Tibial artery (tissue), 4 donors: ENCODE results near the gene SLC34A1.

Experiments used
- DNase-seq, 2 donors: peaks; one replicate each; pipeline ENCODE4 v3.0.0-alpha.2; 2019
- H3K27ac ChIP-seq, 2 donors: fragments of 200-600 bp; sonication (generic) in 1 of 2; 1 replicate in 1 of 2; 2 replicates in 1 of 2; pipeline ENCODE4 v1.5.1; 2018 to 2019; ENCODE audit warnings: mild to moderate bottlenecking in 1 of 2
- H3K27me3 ChIP-seq, 2 donors: fragments of 200-600 bp; sonication (generic) in 1 of 2; one replicate each; pipeline versions ENCODE4 v1.5.1 to v1.6.0; 2016 to 2019
- H3K36me3 ChIP-seq, 3 donors: fragments of 200-600 bp; sonication (generic) in 2 of 3; one replicate each; pipeline ENCODE4 v1.5.1; 2016 to 2019; ENCODE audit warnings: mild to moderate bottlenecking in 2 of 3
- H3K4me1 ChIP-seq, 4 donors: fragments of 200-600 bp; sonication (generic) in 2 of 4; 1 replicate in 3 of 4; 2 replicates in 1 of 4; pipeline ENCODE4 v1.5.1; 2016 to 2019
- H3K4me3 ChIP-seq, 2 donors: fragments of 200-600 bp; sonication (generic) in 1 of 2; 1 replicate in 1 of 2; 2 replicates in 1 of 2; pipeline ENCODE4 v1.5.1; 2018 to 2019; ENCODE audit warnings: mild to moderate bottlenecking in 2 of 2
- H3K9me3 ChIP-seq, 3 donors: fragments of 200-600 bp; sonication (generic) in 1 of 3; one replicate each; pipeline ENCODE4 v1.5.1; 2016 to 2019
- CTCF ChIP-seq, 2 experiments: fragments of 200-600 bp in 1 of 2; fragments of 450-650 bp in 1 of 2; IDR thresholded peaks; one replicate each; pipeline ENCODE4 v1.5.1; 2017 to 2019; ENCODE audit warnings: antibody characterized with exemption in 2 of 2, mild to moderate bottlenecking in 1 of 2, moderate library complexity in 1 of 2
- intact Hi-C: fragments of 100-400 bp; cut with DNase I; formaldehyde crosslinking; loops from one replicate; pipeline ENCODE4 v1.15.0; 2023; ENCODE audit warnings: low total_unique reads

The SLC34A1 gene

GRCh38 chr5:177382423-177383029, 1.7 kb upstream of the SLC34A1 start:
- Histone ChIP-seq H3K4me1 (no peaks in the 10 kb centered on the region), H3K36me3 (no peaks in the 10 kb centered on the region), H3K27me3 (peaks cover 0 to 56% of the 10 kb centered on the region in 2 donors), H3K27ac (no peak overlapping the region), H3K4me3 (no peak overlapping the region), H3K9me3 (no peaks in the 10 kb centered on the region)
- no peak for TF ChIP-seq CTCF (IDR thresholded peaks at IDR 0.05)
- intact Hi-C loops = no loop called here
- no peak for DNase-seq

GRCh38 chr5:177383181-177383580, 1.1 kb upstream of the SLC34A1 start:
- Histone ChIP-seq H3K36me3 (no peaks in the 10 kb centered on the region), H3K9me3 (no peaks in the 10 kb centered on the region), H3K27ac (no peak overlapping the region), H3K4me1 (no peaks in the 10 kb centered on the region), H3K4me3 (no peak overlapping the region), H3K27me3 (peaks cover 0 to 61% of the 10 kb centered on the region in 2 donors)
- intact Hi-C loops = no loop called here
- DNase-seq = no peak
- no peak for TF ChIP-seq CTCF (IDR thresholded peaks at IDR 0.05)

GRCh38 chr5:177385720-177386119, 1.5 kb downstream of the SLC34A1 start:
- H3K27ac ChIP-seq = no peak overlapping the region
- intact Hi-C loops = no loop called here

GRCh38 chr5:177386542-177386941, 2.3 kb downstream of the SLC34A1 start:
- H3K4me3 ChIP-seq = no peak overlapping the region
- no peak for TF ChIP-seq CTCF (IDR thresholded peaks at IDR 0.05)
- H3K4me1 ChIP-seq = peaks cover 0 to 6% (median 0%) of the 10 kb centered on the region in 4 donors
- peaks cover 0 to 69% of the 10 kb centered on the region in 2 donors for H3K27me3 ChIP-seq
- intact Hi-C loops = no loop called here
- H3K36me3 ChIP-seq = no peaks in the 10 kb centered on the region
- H3K27ac ChIP-seq = no peak overlapping the region
- H3K9me3 ChIP-seq = no peaks in the 10 kb centered on the region
- DNase-seq = no peak

More at GRCh38 chr5:177385720-177386119, 1.5 kb downstream of the SLC34A1 start:
- Histone ChIP-seq H3K36me3 (no peaks in the 10 kb centered on the region), H3K9me3 (no peaks in the 10 kb centered on the region), H3K27me3 (peaks cover 0 to 77% of the 10 kb centered on the region in 2 donors), H3K4me3 (no peak overlapping the region), H3K4me1 (peaks cover 0 to 6% (median 0%) of the 10 kb centered on the region in 4 donors)
- no peak for DNase-seq
- no peak for TF ChIP-seq CTCF (IDR thresholded peaks at IDR 0.05)

GRCh38 chr5:177387405-177387804, 3.2 kb downstream of the SLC34A1 start:
- Histone ChIP-seq H3K4me1 (peaks cover 0 to 6% (median 0%) of the 10 kb centered on the region in 4 donors), H3K36me3 (no peaks in the 10 kb centered on the region), H3K9me3 (no peaks in the 10 kb centered on the region), H3K27me3 (peaks cover 0 to 66% of the 10 kb centered on the region in 2 donors), H3K27ac (no peak overlapping the region), H3K4me3 (no peak overlapping the region)
- intact Hi-C loops = no loop called here
- DNase-seq = no peak
- no peak for TF ChIP-seq CTCF (IDR thresholded peaks at IDR 0.05)
